H1 (cell line): ENCODE results near the gene TUBD1. TPM values are rescaled to one million over a fixed set of nuclear protein-coding genes. Genes with fewer than 3 reads are reported as not detected.

Experiments
- CTCF ChIA-PET: fragments of 300-600 bp; sonication (Branson Sonifier 250); formaldehyde crosslinking; loops from one replicate; lab custom pipeline; 2021; ENCODE audit not compliant: partially characterized antibody; lab: Charles Lee
- POLR2A ChIA-PET: fragments of 300-600 bp; sonication (Branson Sonifier 250); formaldehyde crosslinking; loops from one replicate; lab custom pipeline; 2021; ENCODE audit warnings: inconsistent platforms; ENCODE audit not compliant: partially characterized antibody; lab: Charles Lee
- DNase-seq, 2 experiments: peaks; one replicate each; pipeline versions ENCODE4 v3.0.0 to v3.0.0-alpha.2; 2010 to 2022; ENCODE audit warnings: low spot score in 2 of 2, low read depth in 1 of 2, mixed read lengths in 1 of 2
- FAIRE-seq: peaks from 2 replicates; lab custom pipeline; 2011; peaks lifted over from hg19 to GRCh38; lab: Jason Lieb, UNC
- H2AFZ ChIP-seq: 2 replicates; pipeline ENCODE4 v1.8.1; 2012; ENCODE audit warnings: low read length, inconsistent platforms
- H2AK5ac ChIP-seq: 2 replicates; pipeline ENCODE4 v1.6.1; 2013; ENCODE audit warnings: low read depth, low read length
- H2BK120ac ChIP-seq: replicated peaks from 2 replicates; pipeline ENCODE3; 2013; ENCODE audit warnings: low read depth, low read length, inconsistent platforms
- H2BK12ac ChIP-seq: 2 replicates; pipeline ENCODE4 v1.6.1; 2013; ENCODE audit warnings: low read depth, low read length
- H2BK15ac ChIP-seq: 2 replicates; pipeline ENCODE4 v1.6.1; 2013; ENCODE audit warnings: low read length
- H2BK20ac ChIP-seq: 2 replicates; pipeline ENCODE4 v1.6.1; 2013; ENCODE audit warnings: low read length
- H2BK5ac ChIP-seq: 2 replicates; pipeline ENCODE4 v1.6.1; 2013; ENCODE audit warnings: low read depth, low read length
- H3K14ac ChIP-seq: 2 replicates; pipeline ENCODE4 v1.6.1; 2013; ENCODE audit warnings: inconsistent platforms; ENCODE audit not compliant: insufficient read length
- H3K18ac ChIP-seq: 2 replicates; pipeline ENCODE4 v1.6.1; 2013; ENCODE audit warnings: low read length; ENCODE audit errors: extremely low read depth
- H3K23ac ChIP-seq: 2 replicates; pipeline ENCODE4 v1.6.1; 2013; ENCODE audit warnings: inconsistent platforms; ENCODE audit not compliant: insufficient read length
- H3K23me2 ChIP-seq: 2 replicates; pipeline ENCODE4 v1.6.1; 2013; ENCODE audit warnings: low read depth, low read length
- H3K27ac ChIP-seq: 2 replicates; pipeline ENCODE4 v1.6.1; 2011; ENCODE audit warnings: low read depth, low read length, inconsistent platforms
- H3K27me3 ChIP-seq, 4 experiments: replicated peaks in 1 of 4; 1 replicate in 1 of 4; 2 replicates in 3 of 4; pipeline versions ENCODE4 v1.6.1 to v1.8.1; 2011 to 2013; ENCODE audit warnings: low read length in 3 of 4, mild to moderate bottlenecking in 3 of 4, inconsistent platforms in 2 of 4, mixed read lengths in 2 of 4, moderate library complexity in 1 of 4; ENCODE audit not compliant: control insufficient read depth in 3 of 4, insufficient read depth in 3 of 4; ENCODE audit errors: extremely low read depth in 1 of 4
- H3K36me3 ChIP-seq, 4 experiments: 2 replicates each; pipeline versions ENCODE4 v1.6.1 to v1.8.1; 2011 to 2013; ENCODE audit warnings: mild to moderate bottlenecking in 4 of 4, low read length in 3 of 4, moderate library complexity in 2 of 4, control low read depth in 1 of 4, inconsistent platforms in 1 of 4; ENCODE audit not compliant: insufficient read depth in 4 of 4, control insufficient read depth in 2 of 4
- H3K4ac ChIP-seq: replicated peaks from 2 replicates; pipeline ENCODE3; 2013; ENCODE audit warnings: low read length, low read depth, mixed read lengths, inconsistent platforms; ENCODE audit not compliant: insufficient read length
- H3K4me1 ChIP-seq, 4 experiments: replicated peaks in 1 of 4; 1 replicate in 1 of 4; 2 replicates in 3 of 4; pipeline versions ENCODE4 v1.6.1 to v1.8.1; 2011 to 2013; ENCODE audit warnings: low read length in 3 of 4, inconsistent platforms in 2 of 4, mixed read lengths in 1 of 4; ENCODE audit not compliant: insufficient read depth in 4 of 4, control insufficient read depth in 3 of 4
- H3K4me2 ChIP-seq, 2 experiments: 2 replicates each; pipeline versions ENCODE4 v1.6.1 to v1.8.1; 2011 to 2013; ENCODE audit warnings: low read depth in 2 of 2, low read length in 2 of 2, control low read depth in 1 of 2, inconsistent platforms in 1 of 2, mild to moderate bottlenecking in 1 of 2; ENCODE audit not compliant: insufficient read depth in 1 of 2
- H3K4me3 ChIP-seq, 4 experiments: fragments of 200-600, 300-600 bp in 1 of 4; sonication (generic), shearing (Covaris generic), sonication (Bioruptor Twin) in 1 of 4; 2 replicates each; pipeline versions ENCODE4 v1.5.1 to v1.8.1; 2011 to 2016; ENCODE audit warnings: low read length in 4 of 4, low read depth in 3 of 4, control low read depth in 2 of 4, inconsistent platforms in 2 of 4, mild to moderate bottlenecking in 2 of 4, mixed read lengths in 1 of 4, moderate library complexity in 1 of 4; ENCODE audit not compliant: insufficient read depth in 2 of 4; ENCODE audit errors: extremely low read depth in 1 of 4
- H3K56ac ChIP-seq: replicated peaks from 2 replicates; pipeline ENCODE3; 2013; ENCODE audit warnings: low read depth, mild to moderate bottlenecking, mixed read lengths, low read length, inconsistent platforms; ENCODE audit not compliant: insufficient read length
- H3K79me1 ChIP-seq: 2 replicates; pipeline ENCODE4 v1.6.1; 2013; ENCODE audit warnings: low read depth, low read length, control low read depth
- H3K79me2 ChIP-seq, 2 experiments: 2 replicates each; pipeline versions ENCODE4 v1.6.1 to v1.8.1; 2012 to 2013; ENCODE audit warnings: low read length in 2 of 2, mild to moderate bottlenecking in 2 of 2, inconsistent platforms in 1 of 2; ENCODE audit not compliant: insufficient read depth in 2 of 2, control insufficient read depth in 1 of 2
- H3K9ac ChIP-seq, 4 experiments: replicated peaks in 1 of 4; 1 replicate in 1 of 4; 2 replicates in 3 of 4; pipeline versions ENCODE4 v1.6.1 to v1.8.1; 2011 to 2013; ENCODE audit warnings: low read depth in 3 of 4, low read length in 3 of 4, control low read depth in 2 of 4, mild to moderate bottlenecking in 2 of 4, moderate library complexity in 2 of 4, inconsistent platforms in 1 of 4; ENCODE audit errors: extremely low read depth in 1 of 4
- H3K9me3 ChIP-seq, 2 experiments: 2 replicates each; pipeline versions ENCODE4 v1.6.1 to v1.8.1; 2012 to 2013; ENCODE audit warnings: mild to moderate bottlenecking in 2 of 2, moderate library complexity in 2 of 2, control low read depth in 1 of 2, inconsistent platforms in 1 of 2, low read depth in 1 of 2, low read length in 1 of 2, mixed read lengths in 1 of 2; ENCODE audit not compliant: insufficient read depth in 2 of 2
- H4K20me1 ChIP-seq, 2 experiments: replicated peaks in 1 of 2; 2 replicates each; pipeline versions ENCODE3 to v1.8.1; 2011 to 2013; ENCODE audit warnings: inconsistent platforms in 2 of 2, low read length in 2 of 2, mild to moderate bottlenecking in 1 of 2; ENCODE audit not compliant: insufficient read depth in 2 of 2, control insufficient read depth in 1 of 2
- H4K5ac ChIP-seq: 2 replicates; pipeline ENCODE4 v1.6.1; 2013; ENCODE audit warnings: low read length, low read depth, mixed read lengths, inconsistent platforms; ENCODE audit not compliant: insufficient read length
- H4K8ac ChIP-seq: 2 replicates; pipeline ENCODE4 v1.8.0; 2013; ENCODE audit warnings: mild to moderate bottlenecking, moderate library complexity, low read length, inconsistent platforms; ENCODE audit not compliant: insufficient read depth; ENCODE audit errors: extremely low read depth
- H4K91ac ChIP-seq: replicated peaks from 2 replicates; pipeline ENCODE3; 2013; ENCODE audit warnings: low read length, mixed read lengths, inconsistent platforms; ENCODE audit not compliant: insufficient read length
- BRCA1 ChIP-seq: IDR thresholded peaks from 2 replicates; pipeline ENCODE4 v1.6.1; 2012; ENCODE audit warnings: low read depth, low read length, improper control_type of control experiment
- WGBS, 2 experiments: shearing (Covaris generic) in 1 of 2; methylation state at CpG; one replicate each; pipeline versions ENCODE4 v1.1.6 to v1.1.7; 2013 to 2015; ENCODE audit warnings: low lambda C conversion rate in 2 of 2, mixed read lengths in 2 of 2, inconsistent platforms in 1 of 2, low coverage in 1 of 2, missing lambda C conversion rate in 1 of 2; ENCODE audit not compliant: insufficient replicate concordance in 2 of 2, insufficient coverage in 1 of 2, insufficient read length in 1 of 2; ENCODE audit errors: extremely low coverage in 1 of 2, missing lambda C conversion rate in 1 of 2; 5-methylcytosine and 5-hydroxymethylcytosine counted together
- polyA plus RNA-seq, 7 experiments: library from polyadenylated mRNA; depleted of rRNA in 3 of 7; stranded (reverse) in 5 of 7; unstranded in 2 of 7; fragments of >200 nt in 5 of 7; fragments of 200-250 nt in 2 of 7; gene quantifications; 1 replicate in 5 of 7; 2 replicates in 1 of 7; 4 replicates in 1 of 7; pipeline versions ENCODE4 v1.2.1 to v1.2.3, GENCODE V29; 2011 to 2013; ENCODE audit warnings: missing spikeins in 2 of 7, mixed read lengths in 2 of 7
- total RNA-seq: library from RNA; stranded (reverse); fragmentation: NEBNext Ultra II Directional; extraction: Animal tissue kit (Norgen Biotek cat#: 25700); gene quantifications from 2 replicates; pipeline ENCODE4 v1.2.1, GENCODE V29; 2021

Gene TUBD1
- total and polyA plus RNA-seq, 2 of the 8 experiments (the other 6 are each of a cell fraction or from before 2014, with no cell fraction given), result 9.1 to 17.5 TPM

GRCh38 chr17:59870482-59870881 is 22.3 kb downstream of the TUBD1 start:
- FAIRE-seq, result no peak
- TF ChIP-seq BRCA1, result no peak

More at GRCh38 chr17:59870482-59870881, 22.3 kb downstream of the TUBD1 start:
- Histone ChIP-seq H3K79me1 (no peaks in the 10 kb centered on the region), H3K36me3 (peaks cover 0 to 17% (median 2%) of the 10 kb centered on the region in 4 experiments; a peak in 2 of 8 replicates), H4K5ac (no peak overlapping the region), H3K4me2 (no peak overlapping the region), H2BK12ac (no peak overlapping the region), H2AFZ (no peak overlapping the region), H3K56ac (no peak overlapping the region), H2BK5ac (no peak overlapping the region), H4K8ac (no peak overlapping the region), H2BK15ac (no peak overlapping the region), H3K14ac (no peak overlapping the region), H3K18ac (no peak overlapping the region), H3K27ac (no peak overlapping the region), H4K20me1 (no peaks in the 10 kb centered on the region), H3K4me3 (no peak overlapping the region), H3K27me3 (no peaks in the 10 kb centered on the region), H3K23ac (no peak overlapping the region), H3K4ac (no peak overlapping the region), H2BK20ac (no peak overlapping the region), H3K9me3 (no peaks in the 10 kb centered on the region; a peak in 1 of 4 replicates), H3K23me2 (no peaks in the 10 kb centered on the region), H3K9ac (no peak overlapping the region), H2AK5ac (no peak overlapping the region), H3K79me2 (no peaks in the 10 kb centered on the region), H2BK120ac (no peak overlapping the region), H4K91ac (peak overlapping the region; percentile 73), H3K4me1 (no peaks in the 10 kb centered on the region)
- DNase-seq, result no peak
- POLR2A ChIA-PET, result interaction anchor here (0.6 to 2.6 kb wide), 6 partner anchors 8 to 168 kb away, joined by 3 to 9 read pairs (median 4); no protein-coding TSS in a partner anchor
- WGBS, 2 experiments, result 94% methylated on average over 8 of the region's 8 CpGs; no CpG with 5 or more reads in 1 of the 2 experiments
- CTCF ChIA-PET, result interaction anchor here (0.9 to 2.5 kb wide), 6 partner anchors 17 to 166 kb away, joined by 3 to 9 read pairs (median 4); no protein-coding TSS in a partner anchor
